Measurements from ENCODE around the gene ATCAY. TPM values are rescaled to one million over a fixed set of nuclear protein-coding genes. Genes with fewer than 3 reads are reported as not detected.

The ATCAY gene
- total RNA-seq, 1 experiment from 2014 or later: not detected

GRCh38 chr19:3837922-3838321 is 42.6 kb upstream of the ATCAY start:
- H3K27me3 ChIP-seq (ENCODE audit: low read length): no peaks in the 10 kb centered on the region
- no peak overlapping the region for H2AFZ ChIP-seq (ENCODE audit: low read length)
- H3K9me2 ChIP-seq (replicated peaks; ENCODE audit: insufficient read depth, low read length): no peaks in the 10 kb centered on the region
- H4K20me1 ChIP-seq (ENCODE audit: insufficient read depth, low read depth, low read length): no peaks in the 10 kb centered on the region
- H3K36me3 ChIP-seq (ENCODE audit: insufficient read depth, low read length): no peaks in the 10 kb centered on the region
- no peaks in the 10 kb centered on the region for H3K4me1 ChIP-seq (ENCODE audit: low read length)
- DNase-seq: no peak
- H3K79me2 ChIP-seq (ENCODE audit: low read length): no peaks in the 10 kb centered on the region
- H3K4me3 ChIP-seq (ENCODE audit: low read length): no peak overlapping the region
- H3K27ac ChIP-seq (ENCODE audit: low read length): no peak overlapping the region
- no peak overlapping the region for H3K9ac ChIP-seq (ENCODE audit: low read length)
- H3K9me3 ChIP-seq (ENCODE audit: low read length): no peaks in the 10 kb centered on the region
- no peak overlapping the region for H3K4me2 ChIP-seq (ENCODE audit: low read depth, low read length, poor library complexity, severe bottlenecking)

DNA sequence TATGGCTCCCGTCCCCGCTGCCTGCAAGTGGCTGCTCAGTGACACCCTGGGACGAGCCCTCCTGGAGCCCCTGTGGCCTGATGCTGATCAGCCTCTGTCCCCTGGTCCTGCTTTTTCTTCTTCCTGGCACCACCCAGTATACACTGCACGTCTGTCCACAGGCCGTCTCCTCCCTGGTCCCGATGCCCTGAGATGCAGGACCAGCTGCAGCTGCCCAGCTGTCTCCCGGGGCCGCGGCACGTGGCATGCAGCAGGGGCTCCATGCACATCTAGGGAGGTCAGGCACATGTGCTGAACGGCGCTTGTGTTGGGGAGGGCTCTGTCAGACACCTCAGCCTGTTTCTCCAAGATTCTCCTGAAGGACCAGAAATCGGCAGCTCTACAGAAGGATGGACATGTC is 41.8 kb upstream of the ATCAY start:
- no peaks in the 10 kb centered on the region for H4K20me1 ChIP-seq (ENCODE audit: insufficient read depth, low read depth, low read length)
- H3K4me1 ChIP-seq (ENCODE audit: low read length): no peaks in the 10 kb centered on the region
- H3K9me3 ChIP-seq (ENCODE audit: low read length): no peaks in the 10 kb centered on the region
- H2AFZ ChIP-seq (ENCODE audit: low read length): no peak overlapping the region
- H3K27ac ChIP-seq (ENCODE audit: low read length): no peak overlapping the region
- no peak overlapping the region for H3K9ac ChIP-seq (ENCODE audit: low read length)
- H3K27me3 ChIP-seq (ENCODE audit: low read length): no peaks in the 10 kb centered on the region
- H3K4me2 ChIP-seq (ENCODE audit: low read depth, low read length, poor library complexity, severe bottlenecking): no peak overlapping the region
- H3K9me2 ChIP-seq (replicated peaks; ENCODE audit: insufficient read depth, low read length): no peaks in the 10 kb centered on the region
- no peak for DNase-seq
- no peaks in the 10 kb centered on the region for H3K79me2 ChIP-seq (ENCODE audit: low read length)
- no peaks in the 10 kb centered on the region for H3K36me3 ChIP-seq (ENCODE audit: insufficient read depth, low read length)
- no peak overlapping the region for H3K4me3 ChIP-seq (ENCODE audit: low read length)

DNA sequence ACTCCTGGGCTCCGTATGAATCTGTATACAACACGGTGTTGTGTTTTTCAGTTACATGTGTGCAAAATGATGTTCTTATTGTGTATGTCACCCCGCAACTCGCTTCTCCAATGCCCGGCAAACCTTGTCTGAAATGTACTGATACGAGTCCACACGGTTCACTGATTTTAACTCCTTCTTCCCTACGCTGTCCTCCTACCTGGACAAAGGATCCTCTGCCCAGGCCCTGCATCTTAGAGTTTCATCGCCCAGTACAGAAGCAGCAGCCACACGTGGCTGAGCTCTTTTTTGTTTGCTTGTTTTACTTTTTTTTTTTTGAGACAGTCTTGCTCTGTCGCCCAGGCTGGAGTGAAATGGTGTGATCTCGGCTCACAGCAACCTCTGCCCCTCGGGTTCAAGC is 40.5 kb upstream of the ATCAY start:
- Histone ChIP-seq H3K9ac (ENCODE audit: low read length) (no peak overlapping the region), H3K27me3 (ENCODE audit: low read length) (no peaks in the 10 kb centered on the region), H4K20me1 (ENCODE audit: insufficient read depth, low read depth, low read length) (no peaks in the 10 kb centered on the region), H3K9me3 (ENCODE audit: low read length) (no peaks in the 10 kb centered on the region), H3K9me2 (replicated peaks; ENCODE audit: insufficient read depth, low read length) (no peaks in the 10 kb centered on the region), H3K79me2 (ENCODE audit: low read length) (no peaks in the 10 kb centered on the region), H3K27ac (ENCODE audit: low read length) (no peak overlapping the region), H3K4me2 (ENCODE audit: low read depth, low read length, poor library complexity, severe bottlenecking) (no peak overlapping the region), H3K36me3 (ENCODE audit: insufficient read depth, low read length) (no peaks in the 10 kb centered on the region), H3K4me3 (ENCODE audit: low read length) (no peak overlapping the region), H2AFZ (ENCODE audit: low read length) (no peak overlapping the region), H3K4me1 (ENCODE audit: low read length) (no peaks in the 10 kb centered on the region)
- DNase-seq: no peak

GRCh38 chr19:3840804-3841203 is 39.7 kb upstream of the ATCAY start:
- no peak for DNase-seq
- Histone ChIP-seq H3K4me3 (ENCODE audit: low read length) (no peak overlapping the region), H3K36me3 (ENCODE audit: insufficient read depth, low read length) (no peaks in the 10 kb centered on the region), H3K27me3 (ENCODE audit: low read length) (no peaks in the 10 kb centered on the region), H3K79me2 (ENCODE audit: low read length) (no peaks in the 10 kb centered on the region), H3K9ac (ENCODE audit: low read length) (no peak overlapping the region), H3K4me2 (ENCODE audit: low read depth, low read length, poor library complexity, severe bottlenecking) (no peak overlapping the region), H3K4me1 (ENCODE audit: low read length) (no peaks in the 10 kb centered on the region), H3K27ac (ENCODE audit: low read length) (no peak overlapping the region), H3K9me3 (ENCODE audit: low read length) (no peaks in the 10 kb centered on the region), H4K20me1 (ENCODE audit: insufficient read depth, low read depth, low read length) (no peaks in the 10 kb centered on the region), H2AFZ (ENCODE audit: low read length) (no peak overlapping the region), H3K9me2 (replicated peaks; ENCODE audit: insufficient read depth, low read length) (no peaks in the 10 kb centered on the region)

DNA sequence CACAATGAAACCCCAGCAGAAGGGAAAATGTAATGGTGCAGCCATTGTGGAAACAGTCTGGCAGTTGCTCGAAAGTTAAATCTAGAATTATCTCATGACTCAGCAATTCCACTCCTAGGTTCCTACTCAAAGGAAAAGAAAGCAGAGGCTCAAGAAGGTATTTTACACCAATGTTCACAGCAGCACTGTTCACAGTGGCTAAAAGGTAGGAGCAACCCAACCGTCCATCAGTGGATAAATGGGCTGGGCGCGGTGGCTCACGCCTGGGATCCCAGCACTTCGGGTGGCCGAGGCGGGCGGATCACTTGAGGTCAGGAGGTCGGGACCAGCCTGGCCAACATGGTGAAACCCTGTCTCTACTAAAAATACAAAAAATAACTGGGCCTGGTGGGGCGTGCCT is 37.5 kb upstream of the ATCAY start:
- no peak for DNase-seq
- H3K4me2 ChIP-seq (ENCODE audit: low read depth, low read length, poor library complexity, severe bottlenecking): no peak overlapping the region
- H3K79me2 ChIP-seq (ENCODE audit: low read length): no peaks in the 10 kb centered on the region
- H3K36me3 ChIP-seq (ENCODE audit: insufficient read depth, low read length): no peaks in the 10 kb centered on the region
- H3K27me3 ChIP-seq (ENCODE audit: low read length): no peaks in the 10 kb centered on the region
- H3K4me1 ChIP-seq (ENCODE audit: low read length): no peaks in the 10 kb centered on the region
- H3K9me2 ChIP-seq (replicated peaks; ENCODE audit: insufficient read depth, low read length): no peaks in the 10 kb centered on the region
- H4K20me1 ChIP-seq (ENCODE audit: insufficient read depth, low read depth, low read length): no peaks in the 10 kb centered on the region
- no peak overlapping the region for H3K27ac ChIP-seq (ENCODE audit: low read length)
- H3K9ac ChIP-seq (ENCODE audit: low read length): no peak overlapping the region
- no peak overlapping the region for H2AFZ ChIP-seq (ENCODE audit: low read length)
- H3K9me3 ChIP-seq (ENCODE audit: low read length): no peaks in the 10 kb centered on the region
- no peak overlapping the region for H3K4me3 ChIP-seq (ENCODE audit: low read length)

DNA sequence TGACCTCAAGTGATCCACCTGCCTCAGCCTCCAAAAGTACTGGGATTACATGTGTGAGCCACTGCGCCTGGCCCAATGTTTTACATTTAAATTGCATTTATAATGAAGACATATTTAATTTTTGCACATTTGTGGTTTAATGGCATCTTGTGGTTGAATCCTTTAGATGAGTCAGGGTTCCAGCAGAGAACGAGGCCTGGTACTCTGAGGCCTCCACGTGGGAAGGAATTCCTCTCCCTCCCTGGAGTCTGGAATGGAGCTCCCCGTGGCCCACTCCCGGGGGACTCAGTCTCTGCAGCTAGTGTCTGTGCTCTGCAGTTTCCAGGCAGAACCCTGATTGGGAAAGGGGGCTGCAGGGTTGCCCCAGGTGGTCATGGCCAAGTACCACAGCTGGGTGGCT is 35.9 kb upstream of the ATCAY start:
- no peaks in the 10 kb centered on the region for H3K36me3 ChIP-seq (ENCODE audit: insufficient read depth, low read length)
- no peak overlapping the region for H3K4me3 ChIP-seq (ENCODE audit: low read length)
- no peak overlapping the region for H3K4me2 ChIP-seq (ENCODE audit: low read depth, low read length, poor library complexity, severe bottlenecking)
- no peaks in the 10 kb centered on the region for H4K20me1 ChIP-seq (ENCODE audit: insufficient read depth, low read depth, low read length)
- no peak for DNase-seq
- no peaks in the 10 kb centered on the region for H3K79me2 ChIP-seq (ENCODE audit: low read length)
- no peaks in the 10 kb centered on the region for H3K4me1 ChIP-seq (ENCODE audit: low read length)
- no peaks in the 10 kb centered on the region for H3K9me2 ChIP-seq (replicated peaks; ENCODE audit: insufficient read depth, low read length)
- H3K27ac ChIP-seq (ENCODE audit: low read length): no peak overlapping the region
- no peaks in the 10 kb centered on the region; the same call in 1 of the 2 replicates for H3K27me3 ChIP-seq (ENCODE audit: low read length)
- no peaks in the 10 kb centered on the region for H3K9me3 ChIP-seq (ENCODE audit: low read length)
- no peak overlapping the region for H2AFZ ChIP-seq (ENCODE audit: low read length)
- H3K9ac ChIP-seq (ENCODE audit: low read length): no peak overlapping the region

DNA sequence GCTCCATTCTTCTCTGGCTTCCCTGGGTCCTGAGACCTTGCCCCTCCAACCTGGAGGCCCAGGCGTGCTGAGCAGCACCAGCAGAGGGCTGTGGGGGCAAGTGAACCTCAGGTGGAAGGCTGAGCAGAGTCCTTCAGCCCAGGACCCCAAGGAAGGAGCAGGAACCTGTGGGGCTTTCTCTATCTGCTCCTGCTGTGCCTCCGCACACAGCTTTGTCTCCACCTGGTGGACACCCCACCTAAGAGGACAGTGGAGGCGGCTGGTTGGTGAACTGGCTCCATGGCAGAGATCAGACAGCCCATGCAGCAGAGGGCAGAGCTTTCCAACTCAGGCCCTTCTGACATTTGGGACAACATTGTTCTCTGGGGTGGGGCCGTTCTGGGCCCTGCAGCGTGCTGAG is 31.4 kb upstream of the ATCAY start:
- Histone ChIP-seq H3K27me3 (ENCODE audit: low read length) (no peaks in the 10 kb centered on the region; the same call in 1 of the 2 replicates), H3K4me1 (ENCODE audit: low read length) (no peaks in the 10 kb centered on the region), H3K9me3 (ENCODE audit: low read length) (peaks cover 23% of the 10 kb centered on the region), H3K4me2 (ENCODE audit: low read depth, low read length, poor library complexity, severe bottlenecking) (no peak overlapping the region), H3K9me2 (replicated peaks; ENCODE audit: insufficient read depth, low read length) (no peaks in the 10 kb centered on the region), H4K20me1 (ENCODE audit: insufficient read depth, low read depth, low read length) (no peaks in the 10 kb centered on the region), H3K4me3 (ENCODE audit: low read length) (no peak overlapping the region), H2AFZ (ENCODE audit: low read length) (no peak overlapping the region), H3K79me2 (ENCODE audit: low read length) (no peaks in the 10 kb centered on the region), H3K27ac (ENCODE audit: low read length) (no peak overlapping the region), H3K36me3 (ENCODE audit: insufficient read depth, low read length) (no peaks in the 10 kb centered on the region), H3K9ac (ENCODE audit: low read length) (no peak overlapping the region)
- DNase-seq: peak; percentile 77

GRCh38 chr19:3849787-3850186 is 30.7 kb upstream of the ATCAY start:
- Histone ChIP-seq H2AFZ (ENCODE audit: low read length) (no peak overlapping the region), H3K79me2 (ENCODE audit: low read length) (no peaks in the 10 kb centered on the region), H3K27me3 (ENCODE audit: low read length) (no peaks in the 10 kb centered on the region; the same call in 1 of the 2 replicates), H3K27ac (ENCODE audit: low read length) (no peak overlapping the region), H3K4me2 (ENCODE audit: low read depth, low read length, poor library complexity, severe bottlenecking) (no peak overlapping the region), H3K4me3 (ENCODE audit: low read length) (no peak overlapping the region), H3K9ac (ENCODE audit: low read length) (no peak overlapping the region), H3K9me2 (replicated peaks; ENCODE audit: insufficient read depth, low read length) (no peaks in the 10 kb centered on the region), H3K36me3 (ENCODE audit: insufficient read depth, low read length) (no peaks in the 10 kb centered on the region), H3K9me3 (ENCODE audit: low read length) (peaks cover 23% of the 10 kb centered on the region), H3K4me1 (ENCODE audit: low read length) (no peaks in the 10 kb centered on the region), H4K20me1 (ENCODE audit: insufficient read depth, low read depth, low read length) (no peaks in the 10 kb centered on the region)
- DNase-seq: no peak
